ENCODE results near the gene SHC1. TPM values are rescaled to one million over a fixed set of nuclear protein-coding genes. Genes with fewer than 3 reads are reported as not detected.
A peak's percentile ranks its signal among the peaks of the same experiment; 100 is the strongest.

Gene SHC1
- total RNA-seq, 1 donor from 2014 or later: 211 TPM

- no peak for DNase-seq (ENCODE audit: low spot score in 2 of 2)
- Histone ChIP-seq H3K4me3 (no peak overlapping the region), H3K27ac (peak overlapping the region; percentile 28 to 52), H3K27me3 (no peaks in the 10 kb centered on the region), H3K36me3 (peaks cover 21 to 30% of the 10 kb centered on the region in 2 donors), H3K4me1 (peaks cover 0 to 5% of the 10 kb centered on the region in 2 donors), H3K9me3 (no peaks in the 10 kb centered on the region)
- no peak for TF ChIP-seq CTCF (IDR thresholded peaks at IDR 0.05)
- intact Hi-C loops (cut with DNase I): no loop called here
Measured at GRCh38 chr1:154944401-154945159, 26.0 kb downstream of the SHC1 start.

GRCh38 chr1:154943649-154944400 is 26.7 kb downstream of the SHC1 start:
- TF ChIP-seq CTCF (IDR thresholded peaks at IDR 0.05): peak; percentile 34 to 68 (median 51)
- Histone ChIP-seq H3K27ac (peak overlapping the region; percentile 28 to 52), H3K4me1 (peaks cover 0 to 5% of the 10 kb centered on the region in 2 donors), H3K9me3 (no peaks in the 10 kb centered on the region), H3K36me3 (peaks cover 21 to 30% of the 10 kb centered on the region in 2 donors), H3K27me3 (no peaks in the 10 kb centered on the region), H3K4me3 (no peak overlapping the region)
- intact Hi-C loops (cut with DNase I): no loop called here
- no peak for DNase-seq (ENCODE audit: low spot score in 2 of 2)

- H3K4me1 ChIP-seq: peaks cover 0 to 9% of the 10 kb centered on the region in 2 donors
- no peaks in the 10 kb centered on the region for H3K27me3 ChIP-seq
- no peak for DNase-seq (ENCODE audit: low spot score in 2 of 2)
- H3K27ac ChIP-seq: peak overlapping the region; percentile 1 to 51
- TF ChIP-seq CTCF (IDR thresholded peaks at IDR 0.05): no peak
- no peaks in the 10 kb centered on the region for H3K9me3 ChIP-seq
- peaks cover 8 to 16% of the 10 kb centered on the region in 2 donors for H3K36me3 ChIP-seq
- intact Hi-C loops (cut with DNase I): no loop called here
- no peak overlapping the region for H3K4me3 ChIP-seq
Measured at GRCh38 chr1:154941333-154942013, 29.1 kb downstream of the SHC1 start.

GRCh38 chr1:154940651-154941194 is 29.8 kb downstream of the SHC1 start:
- peaks cover 0 to 13% of the 10 kb centered on the region in 2 donors for H3K4me1 ChIP-seq
- intact Hi-C loops (cut with DNase I): no loop called here
- H3K27me3 ChIP-seq: no peaks in the 10 kb centered on the region
- peak overlapping the region; percentile 1 to 51 for H3K27ac ChIP-seq
- H3K36me3 ChIP-seq: peaks cover 2 to 10% of the 10 kb centered on the region in 2 donors
- no peak overlapping the region for H3K4me3 ChIP-seq
- TF ChIP-seq CTCF (IDR thresholded peaks at IDR 0.05): no peak
- H3K9me3 ChIP-seq: no peaks in the 10 kb centered on the region
- no peak for DNase-seq (ENCODE audit: low spot score in 2 of 2)

- no peak for DNase-seq (ENCODE audit: low spot score in 2 of 2)
- Histone ChIP-seq H3K9me3 (no peaks in the 10 kb centered on the region), H3K4me3 (no peak overlapping the region), H3K27ac (peak overlapping the region in 1 of 2 donors; percentile 36), H3K4me1 (peaks cover 0 to 17% of the 10 kb centered on the region in 2 donors), H3K36me3 (peaks cover 0 to 4% of the 10 kb centered on the region in 2 donors), H3K27me3 (no peaks in the 10 kb centered on the region)
- no peak for TF ChIP-seq CTCF (IDR thresholded peaks at IDR 0.05)
- intact Hi-C loops (cut with DNase I): no loop called here
Measured at GRCh38 chr1:154940213-154940560, 30.4 kb downstream of the SHC1 start.
